H1 (cell line): ENCODE measurements around the gene ERCC1. TPM values are rescaled to one million over a fixed set of nuclear protein-coding genes. Genes with fewer than 3 reads are reported as not detected.
A peak's percentile ranks its signal among the peaks of the same experiment; 100 is the strongest.

Experiments
- CHD2 ChIP-seq: IDR thresholded peaks from 2 replicates; pipeline ENCODE4 v1.6.1; 2012; ENCODE audit warnings: low read length, improper control_type of control experiment
- CHD7 ChIP-seq: fragments of 300-600 bp; sonication (generic); IDR thresholded peaks from 2 replicates; pipeline ENCODE4 v1.7.1; 2012; ENCODE audit warnings: low read length, moderate library complexity, mild to moderate bottlenecking, inconsistent platforms; ENCODE audit not compliant: insufficient replicate concordance
- RAD21 ChIP-seq, 2 experiments: IDR thresholded peaks in 1 of 2; conservative IDR thresholded peaks in 1 of 2; 2 replicates each; pipeline ENCODE4 v1.6.1; 2011; ENCODE audit warnings: low read depth in 2 of 2, low read length in 2 of 2, improper control_type of control experiment in 1 of 2, inconsistent platforms in 1 of 2, mild to moderate bottlenecking in 1 of 2, moderate library complexity in 1 of 2
- SIRT6 ChIP-seq: IDR thresholded peaks from one replicate; pipeline ENCODE4 v1.7.1; 2012; ENCODE audit warnings: low read length, inconsistent platforms
- USF2 ChIP-seq: IDR thresholded peaks from 2 replicates; pipeline ENCODE4 v1.6.1; 2011; ENCODE audit warnings: low read length, improper control_type of control experiment
- polyA plus RNA-seq, 7 experiments: library from polyadenylated mRNA; depleted of rRNA in 3 of 7; stranded (reverse) in 5 of 7; unstranded in 2 of 7; fragments of >200 nt in 5 of 7; fragments of 200-250 nt in 2 of 7; gene quantifications; 1 replicate in 5 of 7; 2 replicates in 1 of 7; 4 replicates in 1 of 7; pipeline versions ENCODE4 v1.2.1 to v1.2.3, GENCODE V29; 2011 to 2013; ENCODE audit warnings: missing spikeins in 2 of 7, mixed read lengths in 2 of 7
- total RNA-seq: library from RNA; stranded (reverse); fragmentation: NEBNext Ultra II Directional; extraction: Animal tissue kit (Norgen Biotek cat#: 25700); gene quantifications from 2 replicates; pipeline ENCODE4 v1.2.1, GENCODE V29; 2021

Gene ERCC1
- total and polyA plus RNA-seq, 2 of the 8 experiments (the other 6 are each of a cell fraction or from before 2014, with no cell fraction given): 44.7 to 94.2 TPM

GRCh38 chr19:45406226-45407090 lies 17.3 kb downstream of the ERCC1 start, which contains the start of gene POLR1G (continued):
- no peak for TF ChIP-seq CHD7
- no peak for TF ChIP-seq SIRT6
- peak; percentile 36; the same call in 1 of the 2 replicates for TF ChIP-seq USF2
- TF ChIP-seq RAD21 (IDR thresholded peaks at IDR 0.05 in 1 of 2, conservative IDR thresholded peaks at IDR 0.05 in 1 of 2; ENCODE audit: low read depth in 2 of 2, low read length in 2 of 2): no peak
- no peak; the same call in 1 of the 2 replicates for TF ChIP-seq CHD2
